ENCODE measurements around the gene MYO1D.
A peak's percentile ranks its signal among the peaks of the same experiment; 100 is the strongest.

The MYO1D gene

DNA sequence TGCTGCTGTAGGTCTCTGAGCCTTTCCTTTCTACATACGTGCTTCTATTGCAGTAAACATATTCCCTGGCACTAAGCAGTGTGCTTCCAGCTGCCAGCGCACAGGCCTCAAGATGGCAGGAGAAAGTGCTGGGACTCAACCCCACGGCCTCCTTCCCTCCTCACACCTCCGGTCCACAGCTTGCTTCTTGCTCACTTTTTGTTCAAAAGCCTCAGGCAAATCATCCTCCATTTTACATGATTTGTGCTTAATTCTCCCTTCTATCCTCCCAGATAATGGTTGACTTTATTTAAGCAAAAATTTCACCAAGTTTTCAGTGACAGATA is 384.7 kb downstream of the MYO1D start:
- H3K4me3 ChIP-seq (replicated peaks; ENCODE audit: low read depth, low read length) = no peak overlapping the region
- no peak for DNase-seq (ENCODE audit: extremely low read depth, low read depth)
- TF ChIP-seq, protein P1, sequence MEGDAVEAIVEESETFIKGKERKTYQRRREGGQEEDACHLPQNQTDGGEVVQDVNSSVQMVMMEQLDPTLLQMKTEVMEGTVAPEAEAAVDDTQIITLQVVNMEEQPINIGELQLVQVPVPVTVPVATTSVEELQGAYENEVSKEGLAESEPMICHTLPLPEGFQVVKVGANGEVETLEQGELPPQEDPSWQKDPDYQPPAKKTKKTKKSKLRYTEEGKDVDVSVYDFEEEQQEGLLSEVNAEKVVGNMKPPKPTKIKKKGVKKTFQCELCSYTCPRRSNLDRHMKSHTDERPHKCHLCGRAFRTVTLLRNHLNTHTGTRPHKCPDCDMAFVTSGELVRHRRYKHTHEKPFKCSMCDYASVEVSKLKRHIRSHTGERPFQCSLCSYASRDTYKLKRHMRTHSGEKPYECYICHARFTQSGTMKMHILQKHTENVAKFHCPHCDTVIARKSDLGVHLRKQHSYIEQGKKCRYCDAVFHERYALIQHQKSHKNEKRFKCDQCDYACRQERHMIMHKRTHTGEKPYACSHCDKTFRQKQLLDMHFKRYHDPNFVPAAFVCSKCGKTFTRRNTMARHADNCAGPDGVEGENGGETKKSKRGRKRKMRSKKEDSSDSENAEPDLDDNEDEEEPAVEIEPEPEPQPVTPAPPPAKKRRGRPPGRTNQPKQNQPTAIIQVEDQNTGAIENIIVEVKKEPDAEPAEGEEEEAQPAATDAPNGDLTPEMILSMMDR (IDR thresholded peaks at IDR 0.05; ENCODE audit: low read depth, low read length, missing control alignments) = no peak

- DNase-seq (ENCODE audit: extremely low read depth, low read depth) = no peak
- H3K4me3 ChIP-seq (replicated peaks; ENCODE audit: low read depth, low read length) = no peak overlapping the region
Measured at GRCh38 chr17:32491371-32492263, 385.3 kb downstream of the MYO1D start.

DNA sequence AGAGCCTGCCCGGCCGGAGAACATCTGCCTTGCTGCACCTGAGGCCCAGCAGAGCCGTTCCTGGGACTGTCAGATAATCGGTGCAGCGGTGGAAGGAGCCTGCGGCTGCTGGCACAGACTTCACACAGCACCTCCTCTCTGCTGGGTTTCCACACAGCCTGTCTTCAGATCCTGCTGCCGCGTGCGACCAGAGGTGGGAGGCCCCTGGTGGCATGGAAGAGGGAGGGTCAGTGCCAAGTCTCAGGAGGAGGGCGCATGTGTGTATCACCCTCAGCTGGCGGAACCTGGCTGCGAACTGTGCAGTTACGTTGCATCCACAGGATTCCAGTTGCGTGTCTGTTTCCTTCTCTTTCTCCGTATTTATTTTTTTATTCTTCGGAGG is 386.8 kb downstream of the MYO1D start:
- DNase-seq (ENCODE audit: extremely low read depth, low read depth) = no peak
- H3K4me3 ChIP-seq (replicated peaks; ENCODE audit: low read depth, low read length) = peak overlapping the region; percentile 17
- TF ChIP-seq, protein P1 (IDR thresholded peaks at IDR 0.05; ENCODE audit: low read depth, low read length, missing control alignments) = no peak

More at GRCh38 chr17:32491371-32492263, 385.3 kb downstream of the MYO1D start:
- TF ChIP-seq, protein P1 (IDR thresholded peaks at IDR 0.05; ENCODE audit: low read depth, low read length, missing control alignments) = no peak

GRCh38 chr17:32489320-32490100 is 387.4 kb downstream of the MYO1D start:
- DNase-seq (ENCODE audit: extremely low read depth, low read depth) = no peak
- peak overlapping the region; percentile 17; the same call in 1 of the 2 replicates for H3K4me3 ChIP-seq (replicated peaks; ENCODE audit: low read depth, low read length)
- TF ChIP-seq, protein P1 (IDR thresholded peaks at IDR 0.05; ENCODE audit: low read depth, low read length, missing control alignments) = no peak

GRCh38 chr17:32488604-32489180 is 388.2 kb downstream of the MYO1D start:
- H3K4me3 ChIP-seq (replicated peaks; ENCODE audit: low read depth, low read length) = peak overlapping the region; percentile 65; the same call in 1 of the 2 replicates
- no peak for DNase-seq (ENCODE audit: extremely low read depth, low read depth)
- TF ChIP-seq, protein P1 (IDR thresholded peaks at IDR 0.05; ENCODE audit: low read depth, low read length, missing control alignments) = no peak

DNA sequence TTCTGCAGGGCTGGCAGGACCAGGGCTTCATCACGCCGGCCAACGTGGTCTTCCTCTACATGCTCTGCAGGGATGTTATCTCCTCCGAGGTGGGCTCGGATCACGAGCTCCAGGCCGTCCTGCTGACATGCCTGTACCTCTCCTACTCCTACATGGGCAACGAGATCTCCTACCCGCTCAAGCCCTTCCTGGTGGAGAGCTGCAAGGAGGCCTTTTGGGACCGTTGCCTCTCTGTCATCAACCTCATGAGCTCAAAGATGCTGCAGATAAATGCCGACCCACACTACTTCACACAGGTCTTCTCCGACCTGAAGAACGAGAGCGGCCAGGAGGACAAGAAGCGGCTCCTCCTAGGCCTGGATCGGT is 388.8 kb downstream of the MYO1D start:
- TF ChIP-seq, protein P1 (IDR thresholded peaks at IDR 0.05; ENCODE audit: low read depth, low read length, missing control alignments) = no peak
- peak overlapping the region; percentile 65 for H3K4me3 ChIP-seq (replicated peaks; ENCODE audit: low read depth, low read length)
- DNase-seq (ENCODE audit: extremely low read depth, low read depth) = no peak
